ENCODE data around the gene C1orf53. TPM values are rescaled to one million over a fixed set of nuclear protein-coding genes. Genes with fewer than 3 reads are reported as not detected.

The C1orf53 gene
- total and polyA plus RNA-seq, 2 experiments from 2014 or later = 2.7 to 3.8 TPM

DNA sequence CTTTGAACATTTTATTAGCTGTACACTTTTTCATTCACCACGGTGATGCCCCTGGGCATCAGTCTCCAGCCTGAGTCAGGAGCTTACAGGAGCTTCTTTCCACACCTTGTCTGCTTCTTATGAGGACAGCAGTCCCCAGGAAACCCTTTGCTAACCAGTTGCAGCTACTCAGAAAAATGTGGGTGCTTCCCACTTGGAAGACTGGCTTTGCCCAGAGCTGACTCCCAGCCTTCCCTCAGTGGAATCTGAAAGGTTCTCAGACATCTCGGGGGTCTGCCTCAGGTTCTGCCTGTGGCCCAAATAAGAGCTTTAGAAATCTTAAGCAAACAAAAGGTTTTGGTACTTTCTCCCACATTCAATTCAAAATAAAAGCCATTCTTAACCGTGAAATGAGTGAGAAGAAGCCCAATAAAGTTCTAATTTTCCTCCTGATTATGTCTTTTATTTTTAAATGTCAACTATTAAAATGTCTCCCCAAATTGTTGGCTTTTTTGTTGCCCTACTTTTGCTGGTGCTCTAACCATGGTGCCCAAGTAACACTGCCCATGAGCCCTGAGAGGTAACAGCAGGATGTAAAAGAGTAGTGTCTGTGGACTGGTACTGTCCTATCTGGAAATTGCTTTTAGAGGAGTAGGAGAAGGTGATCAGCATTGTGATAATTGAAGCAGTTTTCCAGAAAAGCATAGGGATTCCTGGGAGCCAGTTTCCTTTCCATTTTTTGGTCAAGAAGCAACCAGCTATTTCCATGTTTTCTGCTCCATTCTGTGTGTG is 5.6 kb downstream of the C1orf53 start:
- no peaks in the 10 kb centered on the region for H3K9me2 ChIP-seq (ENCODE audit: insufficient read depth)
- Mint-ChIP-seq H3K36me3 (ENCODE audit: low read depth) (no peaks in the 10 kb centered on the region), H3K4me1 (peaks cover 44% of the 10 kb centered on the region), H3K27me3 (ENCODE audit: insufficient read depth, low read depth, poor library complexity) (peaks cover 100% of the 10 kb centered on the region), H3K9me3 (peaks cover 2% of the 10 kb centered on the region; the same call in 1 of the 3 replicates), H3K27ac (no peak overlapping the region), H3K4me3 (peak overlapping the region; percentile 39; the same call in 1 of the 3 replicates)
- H3K27ac ChIP-seq (ENCODE audit: low read depth) = no peak overlapping the region
- H3K4me1 ChIP-seq (ENCODE audit: insufficient read depth) = peaks cover 79% of the 10 kb centered on the region
- H3K27me3 ChIP-seq (ENCODE audit: insufficient read depth) = peaks cover 100% of the 10 kb centered on the region
- H3K36me3 ChIP-seq (ENCODE audit: insufficient read depth) = no peaks in the 10 kb centered on the region
- peak overlapping the region; percentile 35; the same call in 1 of the 2 replicates for H3K4me3 ChIP-seq
- no peak overlapping the region for H2AFZ ChIP-seq
- H3F3A ChIP-seq (replicated peaks; ENCODE audit: low read depth) = peaks cover 48% of the 10 kb centered on the region
- ATAC-seq = no peak
- H4K20me1 ChIP-seq (replicated peaks; ENCODE audit: insufficient read depth) = peaks cover 20% of the 10 kb centered on the region
- TF ChIP-seq EZH2 (IDR thresholded peaks at IDR 0.05; ENCODE audit: low read depth, unreplicated experiment) (peak; percentile 63), STAT1 (IDR thresholded peaks at IDR 0.05; ENCODE audit: unreplicated experiment) (no peak)
- H3K79me2 ChIP-seq (replicated peaks; ENCODE audit: insufficient read depth) = no peaks in the 10 kb centered on the region
- DNase-seq (ENCODE audit: low spot score) = no peak
- peak overlapping the region; percentile 67 for H3K4me2 ChIP-seq

DNA sequence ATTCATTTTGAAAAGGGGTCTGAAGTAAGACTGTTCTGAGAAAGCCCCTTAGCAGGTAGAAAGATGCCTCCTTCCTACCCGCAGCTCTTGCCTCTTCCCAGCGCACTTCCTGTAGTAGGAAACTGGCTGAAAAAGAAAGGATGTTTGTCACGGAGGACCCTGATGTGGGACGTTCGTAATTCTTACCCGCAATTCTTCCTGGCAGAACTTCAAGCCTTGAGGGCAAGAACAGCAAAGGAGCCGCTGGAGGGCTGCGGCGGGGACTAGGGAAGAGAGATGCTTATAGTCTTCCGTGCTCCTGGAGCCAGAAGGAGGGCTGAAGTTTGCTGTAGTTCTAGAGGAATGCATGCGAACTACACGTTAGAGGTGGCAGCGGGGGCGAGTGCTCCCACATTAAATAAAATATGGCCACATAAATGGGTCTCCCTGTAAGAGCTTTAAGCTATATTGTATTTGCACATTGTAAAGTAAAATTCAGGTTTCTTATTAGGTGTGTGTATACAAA is 6.3 kb downstream of the C1orf53 start:
- H3K4me3 ChIP-seq = peak overlapping the region; percentile 35
- Mint-ChIP-seq H3K9me3 (peaks cover 2% of the 10 kb centered on the region; the same call in 2 of the 3 replicates), H3K27me3 (ENCODE audit: insufficient read depth, low read depth, poor library complexity) (peaks cover 100% of the 10 kb centered on the region), H3K4me1 (peaks cover 46% of the 10 kb centered on the region), H3K36me3 (ENCODE audit: low read depth) (no peaks in the 10 kb centered on the region), H3K4me3 (peak overlapping the region; percentile 39), H3K27ac (no peak overlapping the region)
- no peaks in the 10 kb centered on the region for H3K79me2 ChIP-seq (replicated peaks; ENCODE audit: insufficient read depth)
- peak overlapping the region; percentile 67 for H3K4me2 ChIP-seq
- H3K27me3 ChIP-seq (ENCODE audit: insufficient read depth) = peaks cover 100% of the 10 kb centered on the region
- H3K36me3 ChIP-seq (ENCODE audit: insufficient read depth) = no peaks in the 10 kb centered on the region
- DNase-seq (ENCODE audit: low spot score) = peak; percentile 69
- peak; percentile 4; the same call in 1 of the 3 replicates for ATAC-seq
- H3F3A ChIP-seq (replicated peaks; ENCODE audit: low read depth) = peaks cover 47% of the 10 kb centered on the region
- TF ChIP-seq, protein P1, sequence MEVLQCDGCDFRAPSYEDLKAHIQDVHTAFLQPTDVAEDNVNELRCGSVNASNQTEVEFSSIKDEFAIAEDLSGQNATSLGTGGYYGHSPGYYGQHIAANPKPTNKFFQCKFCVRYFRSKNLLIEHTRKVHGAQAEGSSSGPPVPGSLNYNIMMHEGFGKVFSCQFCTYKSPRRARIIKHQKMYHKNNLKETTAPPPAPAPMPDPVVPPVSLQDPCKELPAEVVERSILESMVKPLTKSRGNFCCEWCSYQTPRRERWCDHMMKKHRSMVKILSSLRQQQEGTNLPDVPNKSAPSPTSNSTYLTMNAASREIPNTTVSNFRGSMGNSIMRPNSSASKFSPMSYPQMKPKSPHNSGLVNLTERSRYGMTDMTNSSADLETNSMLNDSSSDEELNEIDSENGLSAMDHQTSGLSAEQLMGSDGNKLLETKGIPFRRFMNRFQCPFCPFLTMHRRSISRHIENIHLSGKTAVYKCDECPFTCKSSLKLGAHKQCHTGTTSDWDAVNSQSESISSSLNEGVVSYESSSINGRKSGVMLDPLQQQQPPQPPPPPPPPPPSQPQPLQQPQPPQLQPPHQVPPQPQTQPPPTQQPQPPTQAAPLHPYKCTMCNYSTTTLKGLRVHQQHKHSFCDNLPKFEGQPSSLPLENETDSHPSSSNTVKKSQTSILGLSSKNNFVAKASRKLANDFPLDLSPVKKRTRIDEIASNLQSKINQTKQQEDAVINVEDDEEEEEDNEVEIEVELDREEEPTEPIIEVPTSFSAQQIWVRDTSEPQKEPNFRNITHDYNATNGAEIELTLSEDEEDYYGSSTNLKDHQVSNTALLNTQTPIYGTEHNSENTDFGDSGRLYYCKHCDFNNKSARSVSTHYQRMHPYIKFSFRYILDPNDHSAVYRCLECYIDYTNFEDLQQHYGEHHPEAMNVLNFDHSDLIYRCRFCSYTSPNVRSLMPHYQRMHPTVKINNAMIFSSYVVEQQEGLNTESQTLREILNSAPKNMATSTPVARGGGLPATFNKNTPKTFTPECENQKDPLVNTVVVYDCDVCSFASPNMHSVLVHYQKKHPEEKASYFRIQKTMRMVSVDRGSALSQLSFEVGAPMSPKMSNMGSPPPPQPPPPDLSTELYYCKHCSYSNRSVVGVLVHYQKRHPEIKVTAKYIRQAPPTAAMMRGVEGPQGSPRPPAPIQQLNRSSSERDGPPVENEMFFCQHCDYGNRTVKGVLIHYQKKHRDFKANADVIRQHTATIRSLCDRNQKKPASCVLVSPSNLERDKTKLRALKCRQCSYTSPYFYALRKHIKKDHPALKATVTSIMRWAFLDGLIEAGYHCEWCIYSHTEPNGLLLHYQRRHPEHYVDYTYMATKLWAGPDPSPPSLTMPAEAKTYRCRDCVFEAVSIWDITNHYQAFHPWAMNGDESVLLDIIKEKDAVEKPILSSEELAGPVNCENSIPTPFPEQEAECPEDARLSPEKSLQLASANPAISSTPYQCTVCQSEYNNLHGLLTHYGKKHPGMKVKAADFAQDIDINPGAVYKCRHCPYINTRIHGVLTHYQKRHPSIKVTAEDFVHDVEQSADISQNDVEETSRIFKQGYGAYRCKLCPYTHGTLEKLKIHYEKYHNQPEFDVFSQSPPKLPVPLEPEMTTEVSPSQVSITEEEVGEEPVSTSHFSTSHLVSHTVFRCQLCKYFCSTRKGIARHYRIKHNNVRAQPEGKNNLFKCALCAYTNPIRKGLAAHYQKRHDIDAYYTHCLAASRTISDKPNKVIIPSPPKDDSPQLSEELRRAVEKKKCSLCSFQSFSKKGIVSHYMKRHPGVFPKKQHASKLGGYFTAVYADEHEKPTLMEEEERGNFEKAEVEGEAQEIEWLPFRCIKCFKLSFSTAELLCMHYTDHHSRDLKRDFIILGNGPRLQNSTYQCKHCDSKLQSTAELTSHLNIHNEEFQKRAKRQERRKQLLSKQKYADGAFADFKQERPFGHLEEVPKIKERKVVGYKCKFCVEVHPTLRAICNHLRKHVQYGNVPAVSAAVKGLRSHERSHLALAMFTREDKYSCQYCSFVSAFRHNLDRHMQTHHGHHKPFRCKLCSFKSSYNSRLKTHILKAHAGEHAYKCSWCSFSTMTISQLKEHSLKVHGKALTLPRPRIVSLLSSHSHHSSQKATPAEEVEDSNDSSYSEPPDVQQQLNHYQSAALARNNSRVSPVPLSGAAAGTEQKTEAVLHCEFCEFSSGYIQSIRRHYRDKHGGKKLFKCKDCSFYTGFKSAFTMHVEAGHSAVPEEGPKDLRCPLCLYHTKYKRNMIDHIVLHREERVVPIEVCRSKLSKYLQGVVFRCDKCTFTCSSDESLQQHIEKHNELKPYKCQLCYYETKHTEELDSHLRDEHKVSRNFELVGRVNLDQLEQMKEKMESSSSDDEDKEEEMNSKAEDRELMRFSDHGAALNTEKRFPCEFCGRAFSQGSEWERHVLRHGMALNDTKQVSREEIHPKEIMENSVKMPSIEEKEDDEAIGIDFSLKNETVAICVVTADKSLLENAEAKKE (CRISPR knock-in tag; IDR thresholded peaks at IDR 0.05) = no peak
- peak; percentile 81 for TF ChIP-seq EZH2 (IDR thresholded peaks at IDR 0.05; ENCODE audit: low read depth, unreplicated experiment)
- H4K20me1 ChIP-seq (replicated peaks; ENCODE audit: insufficient read depth) = peaks cover 20% of the 10 kb centered on the region
- H2AFZ ChIP-seq = no peak overlapping the region
- H3K27ac ChIP-seq (ENCODE audit: low read depth) = no peak overlapping the region
- peaks cover 79% of the 10 kb centered on the region for H3K4me1 ChIP-seq (ENCODE audit: insufficient read depth)
- no peaks in the 10 kb centered on the region for H3K9me2 ChIP-seq (ENCODE audit: insufficient read depth)
